B cell (primary cell): ENCODE results near the gene CDH13. TPM values are rescaled to one million over a fixed set of nuclear protein-coding genes. Genes with fewer than 3 reads are reported as not detected.

ENCODE experiments used
- ATAC-seq: fragments of 200-7000 bp; cut with Tn5 transposase; one replicate; pipeline ENCODE4 v1.10.0; 2021; ENCODE audit warnings: low read depth, mild to moderate bottlenecking, moderate number of reproducible peaks, moderate library complexity
- CTCF ChIA-PET: fragments of 350-600 bp; sonication (Branson Sonifier 250); formaldehyde crosslinking; loops from one replicate; lab custom pipeline; 2021; ENCODE audit warnings: antibody characterized with exemption, inconsistent platforms; lab: Charles Lee
- POLR2A ChIA-PET: fragments of 350-600 bp; sonication (Branson Sonifier 250); formaldehyde crosslinking; loops from one replicate; lab custom pipeline; 2021; ENCODE audit warnings: antibody characterized with exemption; lab: Charles Lee
- DNase-seq: peaks from one replicate; pipeline ENCODE4 v3.0.0; 2013
- H2AFZ ChIP-seq: 2 replicates; pipeline ENCODE4 v1.6.1; 2012; ENCODE audit warnings: mild to moderate bottlenecking, low read depth, low read length; ENCODE audit not compliant: insufficient read depth, poor library complexity, severe bottlenecking
- H3K27ac ChIP-seq, 2 donors: 1 replicate in 1 of 2; 2 replicates in 1 of 2; pipeline ENCODE4 v1.5.1; 2012 to 2013; ENCODE audit warnings: low read length in 2 of 2, mild to moderate bottlenecking in 2 of 2, moderate library complexity in 1 of 2
- H3K27me3 ChIP-seq, 4 experiments: fragments of 200-600 bp in 1 of 4; sonication (generic) in 1 of 4; replicated peaks in 1 of 4; 1 replicate in 2 of 4; 2 replicates in 2 of 4; pipeline versions ENCODE4 v1.6.1 to v1.7.0; 2013 to 2016; ENCODE audit warnings: low read length in 3 of 4, mild to moderate bottlenecking in 2 of 4, mixed read lengths in 1 of 4, moderate library complexity in 1 of 4; ENCODE audit not compliant: insufficient read depth in 4 of 4, control insufficient read depth in 3 of 4; ENCODE audit errors: control extremely low read depth in 1 of 4
- H3K36me3 ChIP-seq, 2 experiments: replicated peaks in 1 of 2; 1 replicate in 1 of 2; 2 replicates in 1 of 2; pipeline versions ENCODE4 v1.6.1 to v1.7.1; 2013; ENCODE audit warnings: low read length in 1 of 2; ENCODE audit not compliant: insufficient read depth in 2 of 2, control insufficient read depth in 1 of 2; ENCODE audit errors: control extremely low read depth in 1 of 2, extremely low read depth in 1 of 2
- H3K4me1 ChIP-seq, 2 donors: fragments of 200-600 bp in 1 of 2; sonication (generic) in 1 of 2; 1 replicate in 1 of 2; 2 replicates in 1 of 2; pipeline versions ENCODE4 v1.5.1 to v1.6.1; 2013 to 2017; ENCODE audit warnings: low read length in 2 of 2; ENCODE audit not compliant: control insufficient read depth in 2 of 2, insufficient read depth in 2 of 2
- H3K4me2 ChIP-seq: replicated peaks from 2 replicates; pipeline ENCODE3; 2012; ENCODE audit warnings: mild to moderate bottlenecking, low read depth, low read length; ENCODE audit not compliant: poor library complexity, severe bottlenecking
- H3K4me3 ChIP-seq, 5 experiments: fragments of 200-600 bp in 1 of 5; sonication (generic) in 1 of 5; 1 replicate in 3 of 5; 2 replicates in 2 of 5; pipeline versions ENCODE4 v1.5.1 to v1.7.0; 2011 to 2016; ENCODE audit warnings: low read length in 4 of 5, mild to moderate bottlenecking in 4 of 5, low read depth in 2 of 5, control low read depth in 1 of 5, moderate library complexity in 1 of 5; ENCODE audit not compliant: insufficient read depth in 1 of 5; ENCODE audit errors: control extremely low read depth in 1 of 5, extremely low read depth in 1 of 5
- H3K79me2 ChIP-seq: fragments of 200-600 bp; sonication (generic); one replicate; pipeline ENCODE4 v1.6.0; 2016; ENCODE audit warnings: low read length; ENCODE audit not compliant: control insufficient read depth, insufficient read depth
- H3K9ac ChIP-seq: fragments of 200-600 bp; sonication (generic); 2 replicates; pipeline ENCODE4 v1.6.1; 2017; ENCODE audit warnings: mild to moderate bottlenecking, low read length, moderate library complexity
- H3K9me3 ChIP-seq, 3 donors: one replicate each; pipeline versions ENCODE4 v1.6.1 to v1.7.1; 2013; ENCODE audit warnings: low read length in 2 of 3; ENCODE audit not compliant: control insufficient read depth in 2 of 3, insufficient read depth in 1 of 3; ENCODE audit errors: control extremely low read depth in 1 of 3
- H4K20me1 ChIP-seq: 2 replicates; pipeline ENCODE4 v1.6.0; 2012; ENCODE audit warnings: mild to moderate bottlenecking, low read length; ENCODE audit not compliant: insufficient read depth, control insufficient read depth, poor library complexity, severe bottlenecking
- H3K27ac Mint-ChIP-seq: one replicate; pipeline ENCODE4 v1.8.0; 2021; ENCODE audit warnings: mixed read lengths
- H3K27me3 Mint-ChIP-seq: one replicate; pipeline ENCODE4 v1.8.0; 2021; ENCODE audit warnings: mixed read lengths
- H3K4me1 Mint-ChIP-seq: one replicate; pipeline ENCODE4 v1.8.0; 2021; ENCODE audit warnings: mixed read lengths
- H3K4me3 Mint-ChIP-seq: one replicate; pipeline ENCODE4 v1.8.0; 2021; ENCODE audit warnings: mixed read lengths
- H3K9me3 Mint-ChIP-seq: one replicate; pipeline ENCODE4 v1.8.0; 2022; ENCODE audit warnings: mixed read lengths; ENCODE audit not compliant: insufficient read depth
- CTCF ChIP-seq: fragments of 200-600 bp; IDR thresholded peaks from one replicate; pipeline ENCODE4 v1.8.0; 2022; ENCODE audit warnings: antibody characterized with exemption, mild to moderate bottlenecking
- EZH2 ChIP-seq: IDR thresholded peaks from 2 replicates; pipeline ENCODE4 v1.6.1; 2012; ENCODE audit warnings: borderline replicate concordance, low read depth, mild to moderate bottlenecking, moderate library complexity, low read length; ENCODE audit not compliant: insufficient read depth, poor library complexity, severe bottlenecking
- WGBS: methylation state at CpG from one replicate; pipeline ENCODE4 v1.1.5; 2013; ENCODE audit warnings: missing lambda C conversion rate; ENCODE audit not compliant: insufficient coverage; 5-methylcytosine and 5-hydroxymethylcytosine counted together
- intact Hi-C: fragments of 100-400 bp; cut with micrococcal nuclease; formaldehyde crosslinking; loops from one replicate; pipeline ENCODE4 v1.10.0; 2022
- polyA plus RNA-seq: library from polyadenylated mRNA; depleted of rRNA; stranded (reverse); fragments of >200 nt; gene quantifications from 2 replicates; pipeline ENCODE4 v1.2.3, GENCODE V29; 2012
- total RNA-seq, 2 donors: library from RNA; stranded (reverse); fragments of 120-200 nt in 1 of 2; gene quantifications; 1 replicate in 1 of 2; 2 replicates in 1 of 2; pipeline versions ENCODE4 v1.2.3 to v1.2.4, GENCODE V29; 2013 to 2022

The CDH13 gene
- total and polyA plus RNA-seq, 2 donors (not counting 1 experiment from before 2014, with no cell fraction given): not detected

GRCh38 chr16:83044589-83044988 is 417.8 kb downstream of the CDH13 start:
- H3K4me2 ChIP-seq: no peak overlapping the region
- intact Hi-C loops: no loop called here
- no peak overlapping the region for H3K4me3 Mint-ChIP-seq
- no peak overlapping the region for H3K4me3 ChIP-seq
- H3K79me2 ChIP-seq: no peaks in the 10 kb centered on the region
- H3K9me3 ChIP-seq: no peaks in the 10 kb centered on the region
- H3K4me1 Mint-ChIP-seq: no peaks in the 10 kb centered on the region
- ChIA-PET CTCF (no interaction called here), POLR2A (no interaction called here)
- H4K20me1 ChIP-seq: no peaks in the 10 kb centered on the region
- TF ChIP-seq CTCF (no peak), EZH2 (no peak)
- no peaks in the 10 kb centered on the region for H3K4me1 ChIP-seq
- no peaks in the 10 kb centered on the region for H3K27me3 ChIP-seq
- no peak overlapping the region for H3K27ac ChIP-seq
- H3K9me3 Mint-ChIP-seq: no peaks in the 10 kb centered on the region
- ATAC-seq: no peak
- DNase-seq: no peak
- H3K27me3 Mint-ChIP-seq: no peaks in the 10 kb centered on the region
- 71% methylated on average over 5 of the region's 10 CpGs for WGBS
- no peaks in the 10 kb centered on the region for H3K36me3 ChIP-seq
- no peak overlapping the region for H3K27ac Mint-ChIP-seq
- H2AFZ ChIP-seq: no peak overlapping the region
- no peak overlapping the region for H3K9ac ChIP-seq

- Histone ChIP-seq H3K4me1 (no peaks in the 10 kb centered on the region), H2AFZ (no peak overlapping the region), H3K27ac (no peak overlapping the region), H3K4me2 (no peak overlapping the region), H4K20me1 (no peaks in the 10 kb centered on the region), H3K4me3 (no peak overlapping the region), H3K9me3 (no peaks in the 10 kb centered on the region), H3K9ac (no peak overlapping the region), H3K79me2 (no peaks in the 10 kb centered on the region), H3K36me3 (no peaks in the 10 kb centered on the region), H3K27me3 (no peaks in the 10 kb centered on the region)
- no peaks in the 10 kb centered on the region for H3K4me1 Mint-ChIP-seq
- DNase-seq: no peak
- H3K27ac Mint-ChIP-seq: no peak overlapping the region
- H3K4me3 Mint-ChIP-seq: no peak overlapping the region
- ChIA-PET POLR2A (no interaction called here), CTCF (no interaction called here)
- TF ChIP-seq EZH2 (no peak), CTCF (no peak)
- H3K27me3 Mint-ChIP-seq: no peaks in the 10 kb centered on the region
- ATAC-seq: no peak
- intact Hi-C loops: no loop called here
- peaks cover 7% of the 10 kb centered on the region for H3K9me3 Mint-ChIP-seq
Observed at GRCh38 chr16:83045790-83046189, 419.0 kb downstream of the CDH13 start.
